ENCODE results near the gene USP34. TPM values are rescaled to one million over a fixed set of nuclear protein-coding genes. Genes with fewer than 3 reads are reported as not detected.
A peak's percentile ranks its signal among the peaks of the same experiment; 100 is the strongest.

USP34 gene
- total RNA-seq, 1 experiment from 2014 or later, result 101 TPM

DNA sequence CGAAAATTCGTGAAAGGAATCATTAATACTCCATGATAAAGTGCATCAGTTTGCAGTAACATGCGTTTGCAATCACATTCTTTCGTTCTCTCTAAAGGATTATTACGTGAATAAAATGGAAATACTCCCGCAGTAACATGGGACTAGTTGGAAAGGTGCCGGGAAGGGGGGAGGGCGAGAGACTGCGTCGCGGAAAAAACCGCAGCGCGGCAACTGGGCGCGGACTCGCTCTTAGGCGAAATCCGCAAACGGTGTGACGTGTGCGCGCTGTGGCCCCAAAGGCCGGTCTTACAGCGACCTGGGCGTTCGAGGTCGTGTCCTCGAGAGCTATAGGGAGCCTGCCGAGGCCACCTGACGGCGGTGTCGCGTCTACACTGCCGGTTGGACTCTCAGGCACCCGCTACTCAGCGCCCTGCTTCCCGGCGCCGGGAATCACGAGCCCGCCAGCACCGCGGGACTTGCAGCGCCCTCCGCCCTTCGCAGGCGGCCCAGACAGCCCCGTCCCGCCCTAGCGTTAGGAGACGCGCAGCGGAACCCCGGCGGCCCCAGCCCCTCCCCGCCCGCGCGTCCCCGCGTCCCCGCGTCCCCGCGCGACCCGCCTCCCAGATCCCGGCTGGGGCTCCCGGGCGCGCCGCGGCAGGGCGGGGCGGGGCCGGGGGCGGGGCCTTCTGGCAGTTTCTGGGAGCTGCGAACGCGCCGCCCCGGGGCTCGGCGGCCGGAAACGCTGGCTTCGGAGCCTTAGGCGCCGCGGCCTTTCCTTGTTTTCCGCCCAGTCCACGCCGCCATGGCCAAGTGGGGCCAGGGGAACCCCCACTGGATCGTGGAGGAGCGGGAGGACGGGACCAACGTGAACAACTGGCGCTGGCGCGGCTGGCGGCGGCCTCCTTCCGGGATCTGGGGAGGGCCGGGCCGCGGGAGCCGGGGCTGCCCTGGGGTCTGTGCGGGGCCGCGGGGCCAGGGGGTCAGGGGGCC is 293.8 kb downstream of the USP34 start:
- ChIA-PET CTCF (interaction anchor here (0.5 to 0.9 kb wide), 4 partner anchors 42 to 720 kb away, joined by 3 to 4 read pairs (median 3); partner anchors contain the start of genes PEX13 and PUS10), POLR2A (interaction anchor here (0.6 to 5.7 kb wide), 25 partner anchors 10 to 710 kb away, joined by 3 to 56 read pairs (median 5); partner anchors contain the start of genes C2orf74, PEX13, PUS10 and XPO1)
- Mint-ChIP-seq H3K27ac (ENCODE audit: low read depth, unreplicated experiment) (peak overlapping the region; percentile 91), H3K36me3 (ENCODE audit: insufficient read depth, unreplicated experiment) (peaks cover 37% of the 10 kb centered on the region), H3K27me3 (ENCODE audit: insufficient read depth, unreplicated experiment) (no peaks in the 10 kb centered on the region), H3K4me1 (ENCODE audit: insufficient read depth, unreplicated experiment) (peaks cover 45% of the 10 kb centered on the region), H3K4me3 (ENCODE audit: unreplicated experiment) (peak overlapping the region; percentile 81), H3K9me3 (ENCODE audit: unreplicated experiment) (no peaks in the 10 kb centered on the region)
- DNase-seq (ENCODE audit: unreplicated experiment), result peak; percentile 93
- TSS peak; percentile 58 for BruUV-seq (replicated peaks)
- TF ChIP-seq, protein P1, sequence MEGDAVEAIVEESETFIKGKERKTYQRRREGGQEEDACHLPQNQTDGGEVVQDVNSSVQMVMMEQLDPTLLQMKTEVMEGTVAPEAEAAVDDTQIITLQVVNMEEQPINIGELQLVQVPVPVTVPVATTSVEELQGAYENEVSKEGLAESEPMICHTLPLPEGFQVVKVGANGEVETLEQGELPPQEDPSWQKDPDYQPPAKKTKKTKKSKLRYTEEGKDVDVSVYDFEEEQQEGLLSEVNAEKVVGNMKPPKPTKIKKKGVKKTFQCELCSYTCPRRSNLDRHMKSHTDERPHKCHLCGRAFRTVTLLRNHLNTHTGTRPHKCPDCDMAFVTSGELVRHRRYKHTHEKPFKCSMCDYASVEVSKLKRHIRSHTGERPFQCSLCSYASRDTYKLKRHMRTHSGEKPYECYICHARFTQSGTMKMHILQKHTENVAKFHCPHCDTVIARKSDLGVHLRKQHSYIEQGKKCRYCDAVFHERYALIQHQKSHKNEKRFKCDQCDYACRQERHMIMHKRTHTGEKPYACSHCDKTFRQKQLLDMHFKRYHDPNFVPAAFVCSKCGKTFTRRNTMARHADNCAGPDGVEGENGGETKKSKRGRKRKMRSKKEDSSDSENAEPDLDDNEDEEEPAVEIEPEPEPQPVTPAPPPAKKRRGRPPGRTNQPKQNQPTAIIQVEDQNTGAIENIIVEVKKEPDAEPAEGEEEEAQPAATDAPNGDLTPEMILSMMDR (IDR thresholded peaks at IDR 0.05; ENCODE audit: unreplicated experiment), result no peak
- intact Hi-C loops (cut with micrococcal nuclease), result no loop called here

DNA sequence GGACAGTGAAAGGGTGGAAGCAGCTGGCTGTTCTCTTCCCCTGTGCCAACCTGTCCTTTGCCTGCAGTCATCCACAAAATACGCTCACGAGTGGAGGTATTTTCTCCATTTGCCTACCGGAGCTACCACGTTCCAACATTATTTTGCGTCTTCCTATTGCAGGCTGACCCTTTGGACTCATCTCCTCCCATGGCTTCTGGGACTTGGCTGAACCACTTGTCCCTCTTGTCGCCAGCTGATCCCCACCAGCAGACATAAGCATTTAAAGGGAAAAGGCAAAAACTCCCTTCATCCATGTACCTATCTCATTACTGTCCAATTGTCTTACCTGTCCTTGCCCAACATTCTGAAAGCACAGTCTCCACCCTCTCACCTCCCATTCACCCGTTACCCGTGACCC is 295.9 kb downstream of the USP34 start:
- no peaks in the 10 kb centered on the region for H3K27me3 Mint-ChIP-seq (ENCODE audit: insufficient read depth, unreplicated experiment)
- H3K9me3 Mint-ChIP-seq (ENCODE audit: unreplicated experiment), result no peaks in the 10 kb centered on the region
- POLR2A ChIA-PET, result interaction anchor here (5.7 kb wide), 1 partner anchor 29 kb away, joined by 56 read pairs; no protein-coding TSS in a partner anchor
- no peak overlapping the region for H3K27ac Mint-ChIP-seq (ENCODE audit: low read depth, unreplicated experiment)
- no TSS peak for BruUV-seq (replicated peaks)
- DNase-seq (ENCODE audit: unreplicated experiment), result no peak
- peaks cover 29% of the 10 kb centered on the region for H3K36me3 Mint-ChIP-seq (ENCODE audit: insufficient read depth, unreplicated experiment)
- TF ChIP-seq, protein P1 (IDR thresholded peaks at IDR 0.05; ENCODE audit: unreplicated experiment), result no peak
- H3K4me3 Mint-ChIP-seq (ENCODE audit: unreplicated experiment), result no peak overlapping the region
- H3K4me1 Mint-ChIP-seq (ENCODE audit: insufficient read depth, unreplicated experiment), result peaks cover 25% of the 10 kb centered on the region
- CTCF ChIA-PET, result interaction anchor here (0.5 to 0.6 kb wide), 2 partner anchors 32 to 464 kb away, joined by 3 to 4 read pairs; no protein-coding TSS in a partner anchor
- intact Hi-C loops (cut with micrococcal nuclease), result no loop called here

DNA sequence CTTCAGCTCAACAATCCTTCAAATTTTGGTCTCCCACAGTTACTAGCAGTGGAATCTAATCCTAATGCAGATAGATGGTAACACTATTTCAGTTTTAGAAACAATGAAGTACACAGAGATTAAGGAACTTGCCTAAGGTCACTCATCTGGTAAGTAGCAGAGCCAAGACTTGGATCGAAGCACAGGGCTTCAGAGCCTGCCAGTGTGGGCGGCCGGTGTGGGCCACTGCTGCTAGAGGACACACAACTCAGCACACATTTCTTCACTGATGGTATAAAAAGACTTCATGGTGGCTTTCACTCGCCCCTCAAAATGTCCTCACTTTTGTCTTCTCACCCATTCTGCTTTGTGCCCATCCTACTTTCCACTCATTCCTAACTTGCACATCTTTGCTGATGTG is 297.8 kb downstream of the USP34 start:
- H3K4me1 Mint-ChIP-seq (ENCODE audit: insufficient read depth, unreplicated experiment), result peaks cover 6% of the 10 kb centered on the region
- no peak overlapping the region for H3K27ac Mint-ChIP-seq (ENCODE audit: low read depth, unreplicated experiment)
- H3K4me3 Mint-ChIP-seq (ENCODE audit: unreplicated experiment), result no peak overlapping the region
- intact Hi-C loops (cut with micrococcal nuclease), result no loop called here
- H3K9me3 Mint-ChIP-seq (ENCODE audit: unreplicated experiment), result no peaks in the 10 kb centered on the region
- BruUV-seq (replicated peaks), result no TSS peak
- H3K36me3 Mint-ChIP-seq (ENCODE audit: insufficient read depth, unreplicated experiment), result peaks cover 29% of the 10 kb centered on the region
- POLR2A ChIA-PET, result no interaction called here
- TF ChIP-seq, protein P1 (IDR thresholded peaks at IDR 0.05; ENCODE audit: unreplicated experiment), result no peak
- CTCF ChIA-PET, result interaction anchor here (0.6 kb wide), 1 partner anchor 151 kb away, joined by 3 read pairs; no protein-coding TSS in a partner anchor
- no peak for DNase-seq (ENCODE audit: unreplicated experiment)
- no peaks in the 10 kb centered on the region for H3K27me3 Mint-ChIP-seq (ENCODE audit: insufficient read depth, unreplicated experiment)

DNA sequence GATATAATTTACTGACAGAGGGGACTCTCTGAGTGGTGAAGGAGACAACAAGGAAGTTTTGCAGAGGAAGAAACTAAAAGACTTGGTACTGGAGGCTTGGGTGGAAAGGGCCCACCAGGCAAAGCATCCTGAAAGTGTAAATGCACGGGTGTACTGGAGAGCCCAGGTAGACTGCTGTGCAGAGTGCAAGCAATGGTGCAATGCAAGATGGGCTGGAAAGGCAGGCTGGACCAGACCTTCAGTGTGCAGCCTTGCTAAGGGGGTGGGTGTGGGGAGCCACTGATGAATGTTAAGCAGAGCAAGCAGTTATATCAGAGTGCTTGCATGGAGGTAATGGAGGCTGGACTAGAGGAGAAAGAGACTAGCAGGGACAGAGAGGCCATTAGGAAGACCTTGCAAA is 298.2 kb downstream of the USP34 start:
- Mint-ChIP-seq H3K27ac (ENCODE audit: low read depth, unreplicated experiment) (no peak overlapping the region), H3K27me3 (ENCODE audit: insufficient read depth, unreplicated experiment) (no peaks in the 10 kb centered on the region), H3K4me3 (ENCODE audit: unreplicated experiment) (no peak overlapping the region), H3K9me3 (ENCODE audit: unreplicated experiment) (peaks cover under 1% of the 10 kb centered on the region), H3K4me1 (ENCODE audit: insufficient read depth, unreplicated experiment) (peaks cover 6% of the 10 kb centered on the region), H3K36me3 (ENCODE audit: insufficient read depth, unreplicated experiment) (peaks cover 32% of the 10 kb centered on the region)
- ChIA-PET CTCF (interaction anchor here (0.6 kb wide), 1 partner anchor 151 kb away, joined by 3 read pairs; no protein-coding TSS in a partner anchor), POLR2A (no interaction called here)
- intact Hi-C loops (cut with micrococcal nuclease), result no loop called here
- no peak for DNase-seq (ENCODE audit: unreplicated experiment)
- BruUV-seq (replicated peaks), result no TSS peak
- TF ChIP-seq, protein P1 (IDR thresholded peaks at IDR 0.05; ENCODE audit: unreplicated experiment), result no peak

Data from MCF 10A (cell line).